Fibroblast of pulmonary artery (primary cell): ENCODE data around the gene HSP90AB1.

Source experiments
- DNase-seq: peaks from one replicate; pipeline ENCODE4 v3.0.0-alpha.2; 2010; ENCODE audit warnings: low read depth
- H3K4me3 ChIP-seq: replicated peaks from 2 replicates; pipeline ENCODE4 v1.5.1; 2011; ENCODE audit warnings: low read depth, mild to moderate bottlenecking, control low read depth, low read length, moderate library complexity
- TF ChIP-seq, protein P1 (sequence below): IDR thresholded peaks from 2 replicates; pipeline ENCODE4 v1.5.1; 2011; ENCODE audit warnings: mild to moderate bottlenecking, control low read depth, low read length, inconsistent platforms; ENCODE audit errors: missing control alignments

HSP90AB1 gene

DNA sequence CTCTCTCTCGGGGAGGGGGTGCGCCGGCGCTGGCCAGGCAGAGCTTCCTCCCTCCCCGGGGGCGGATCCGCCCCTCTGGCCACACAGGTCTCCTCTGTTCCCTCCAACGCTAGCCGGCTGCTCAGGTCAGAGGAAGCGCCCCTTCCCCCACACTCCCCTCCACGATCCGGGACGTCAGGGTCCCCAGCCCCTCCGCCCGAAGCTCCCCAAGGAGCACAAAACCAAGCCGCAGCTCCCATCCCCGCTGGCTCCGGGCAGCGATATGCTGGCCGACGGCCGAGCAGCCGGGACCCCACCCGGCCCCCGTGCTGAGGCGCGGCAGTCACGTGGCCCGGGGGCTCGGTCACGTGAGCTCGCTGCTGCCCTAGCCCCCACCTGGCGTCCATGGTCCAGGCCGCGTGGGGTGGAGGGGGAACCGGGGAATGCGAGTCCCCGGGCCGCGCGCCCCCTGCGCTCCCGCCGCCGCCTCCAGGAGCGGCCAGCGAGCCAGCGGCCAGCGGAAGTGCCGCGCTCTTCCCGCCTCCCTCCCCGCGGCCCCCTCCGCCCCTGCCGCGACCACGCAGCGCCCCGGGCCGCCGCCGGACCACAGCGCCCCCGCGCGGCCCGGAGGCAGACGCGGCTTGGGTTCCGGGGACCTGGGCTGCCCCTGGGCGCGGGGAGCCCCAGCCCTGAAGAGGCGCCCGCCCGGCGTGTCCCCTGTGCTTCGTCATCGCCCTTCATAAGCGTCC, 10.3 kb downstream of the HSP90AB1 start, which contains the start of gene SLC35B2:
Gene SLC35B2, minus strand, starts transcription at position 504 of the 728 bp plus-strand sequence. Its CDS starts 118 bp downstream, at position 386.
- TF ChIP-seq, protein P1, sequence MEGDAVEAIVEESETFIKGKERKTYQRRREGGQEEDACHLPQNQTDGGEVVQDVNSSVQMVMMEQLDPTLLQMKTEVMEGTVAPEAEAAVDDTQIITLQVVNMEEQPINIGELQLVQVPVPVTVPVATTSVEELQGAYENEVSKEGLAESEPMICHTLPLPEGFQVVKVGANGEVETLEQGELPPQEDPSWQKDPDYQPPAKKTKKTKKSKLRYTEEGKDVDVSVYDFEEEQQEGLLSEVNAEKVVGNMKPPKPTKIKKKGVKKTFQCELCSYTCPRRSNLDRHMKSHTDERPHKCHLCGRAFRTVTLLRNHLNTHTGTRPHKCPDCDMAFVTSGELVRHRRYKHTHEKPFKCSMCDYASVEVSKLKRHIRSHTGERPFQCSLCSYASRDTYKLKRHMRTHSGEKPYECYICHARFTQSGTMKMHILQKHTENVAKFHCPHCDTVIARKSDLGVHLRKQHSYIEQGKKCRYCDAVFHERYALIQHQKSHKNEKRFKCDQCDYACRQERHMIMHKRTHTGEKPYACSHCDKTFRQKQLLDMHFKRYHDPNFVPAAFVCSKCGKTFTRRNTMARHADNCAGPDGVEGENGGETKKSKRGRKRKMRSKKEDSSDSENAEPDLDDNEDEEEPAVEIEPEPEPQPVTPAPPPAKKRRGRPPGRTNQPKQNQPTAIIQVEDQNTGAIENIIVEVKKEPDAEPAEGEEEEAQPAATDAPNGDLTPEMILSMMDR: peak; percentile 15
- peak; percentile 73 for DNase-seq
- peak within 1 kb of the TSS; percentile 89 for H3K4me3 ChIP-seq

DNA sequence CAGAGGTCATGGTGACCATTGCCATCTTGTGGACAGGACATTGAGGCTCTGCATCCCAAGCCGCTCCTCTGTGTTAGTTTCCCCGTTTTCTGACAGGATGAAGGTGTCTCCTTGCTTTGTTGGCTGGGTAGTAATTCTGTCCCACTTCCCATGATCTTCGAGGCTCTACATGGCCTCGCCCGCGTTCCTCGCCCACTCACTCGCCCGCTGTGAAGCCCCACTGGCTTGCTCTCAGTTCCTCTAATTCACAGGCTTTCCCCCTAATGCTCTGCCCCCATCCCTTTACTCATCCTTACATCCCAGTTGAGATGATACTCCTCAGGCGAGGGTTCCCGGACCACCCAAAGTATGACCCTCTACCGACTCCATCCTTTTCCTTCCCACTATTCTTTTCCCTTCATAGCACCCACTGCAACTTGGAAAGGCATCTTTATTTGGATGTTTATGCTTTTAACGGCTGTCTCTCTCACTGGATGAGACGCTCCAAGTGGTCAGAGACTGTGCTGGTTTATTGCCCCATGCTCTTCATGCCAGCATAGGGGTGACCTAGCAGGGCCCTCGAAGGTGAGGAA, 10.9 kb downstream of the HSP90AB1 start:
- H3K4me3 ChIP-seq: peak overlapping the region; percentile 89
- DNase-seq: no peak
- TF ChIP-seq, protein P1: no peak

DNA sequence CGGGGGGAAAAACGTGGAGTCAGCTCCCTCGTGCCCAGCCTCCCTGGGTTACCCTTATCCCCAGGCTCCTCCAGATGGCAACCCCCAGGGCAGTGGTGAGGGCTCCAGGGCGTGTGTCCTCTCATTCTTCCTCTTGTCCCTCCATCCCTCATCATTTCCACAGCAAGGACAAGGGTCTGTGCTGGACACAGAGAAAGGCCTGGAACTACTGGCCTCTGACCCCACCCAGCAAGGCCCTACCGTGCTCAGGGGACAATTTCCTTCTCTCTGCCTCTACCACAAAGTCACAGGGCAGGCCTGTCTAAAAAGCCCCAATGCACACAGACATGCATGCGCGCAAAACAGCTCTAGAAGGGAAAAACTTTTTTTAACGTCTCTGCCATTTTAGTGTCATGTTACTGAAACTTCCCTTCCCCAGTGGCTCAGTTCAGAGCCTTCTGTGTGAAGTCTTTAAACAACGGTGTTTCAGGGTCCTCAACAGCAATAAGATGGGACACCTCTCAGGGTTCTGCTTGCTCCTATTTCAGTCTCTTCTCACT, 11.5 kb downstream of the HSP90AB1 start:
- TF ChIP-seq, protein P1: no peak
- no peak for DNase-seq
- H3K4me3 ChIP-seq: no peak overlapping the region

DNA sequence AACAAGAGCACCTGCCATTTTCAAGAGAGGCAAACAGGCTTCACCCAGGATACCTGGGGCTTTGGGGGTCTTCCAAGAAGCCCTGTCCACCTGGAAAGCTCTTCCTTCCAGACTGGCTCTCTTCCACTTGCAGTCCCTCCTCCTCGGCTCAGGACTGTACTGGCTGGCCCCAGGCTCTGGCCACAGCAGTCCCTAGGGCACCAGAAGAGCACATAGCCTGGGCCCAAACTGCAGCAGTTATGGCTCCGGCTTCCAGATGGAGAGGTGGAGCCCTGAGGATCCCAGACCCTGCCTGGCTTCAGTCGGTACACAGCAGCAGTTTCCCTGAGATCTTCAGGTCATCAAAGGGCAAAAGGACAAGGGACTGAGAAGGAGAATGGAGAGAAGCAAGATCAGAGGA, 12.0 kb downstream of the HSP90AB1 start:
- H3K4me3 ChIP-seq: no peak overlapping the region
- DNase-seq: no peak
- TF ChIP-seq, protein P1: no peak

DNA sequence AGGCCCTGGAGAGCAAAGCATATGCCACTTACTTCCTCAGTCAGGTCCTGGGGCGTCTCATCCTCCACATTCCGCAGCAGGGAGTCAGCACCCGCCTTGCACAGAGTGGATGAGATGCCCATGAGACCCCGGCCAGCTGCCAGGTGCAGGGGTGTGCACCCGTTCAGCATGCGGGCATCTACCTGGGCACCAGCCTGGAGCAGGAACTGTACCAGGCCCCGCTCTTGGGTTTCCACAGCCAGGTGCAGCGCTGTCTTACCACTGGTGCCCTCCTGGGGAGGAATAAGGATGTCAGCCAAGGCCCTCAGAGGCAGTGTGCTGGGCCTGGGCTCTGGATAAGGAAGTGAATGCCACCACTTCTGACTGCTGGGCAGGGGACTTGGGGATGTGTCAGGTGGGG, 13.1 kb downstream of the HSP90AB1 start:
- DNase-seq: no peak
- no peak overlapping the region for H3K4me3 ChIP-seq
- TF ChIP-seq, protein P1: no peak

DNA sequence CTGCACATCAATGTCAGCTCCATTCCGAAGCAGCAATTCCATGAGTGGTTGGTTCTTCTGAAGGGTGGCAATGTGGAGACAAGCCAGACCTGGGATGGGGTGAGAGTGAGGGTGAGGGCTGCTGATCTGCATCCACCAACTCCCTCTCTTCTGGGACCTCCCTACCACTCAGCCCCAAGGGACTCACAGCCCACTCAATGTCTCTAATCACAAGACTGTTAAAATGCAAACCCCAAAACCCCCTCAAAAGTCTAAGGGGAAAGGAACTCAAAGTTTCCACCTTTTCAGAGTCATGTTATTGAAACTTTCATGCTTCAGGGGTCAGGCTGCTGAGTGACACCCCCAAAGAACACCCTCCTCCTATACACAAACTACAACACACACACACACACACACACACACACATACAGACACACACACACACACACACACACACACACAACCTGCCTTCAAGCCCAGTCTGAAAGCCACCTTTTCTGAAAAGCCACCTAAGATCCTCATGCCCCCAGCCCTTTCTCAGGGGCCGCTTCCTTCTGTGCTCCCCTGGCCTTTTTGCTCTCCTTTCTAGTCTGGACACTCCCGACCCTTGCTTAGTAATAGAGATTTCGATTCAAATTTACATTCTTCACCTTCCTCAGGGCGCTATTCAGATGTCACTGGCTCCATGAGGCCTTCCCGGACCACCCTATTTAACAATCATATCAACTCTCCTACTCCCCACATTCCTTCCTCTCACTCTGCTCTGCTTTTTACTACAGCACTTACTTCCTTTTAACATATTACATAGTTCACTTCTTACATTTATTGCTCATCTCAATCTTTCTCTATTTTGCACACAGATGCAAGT, 13.8 kb downstream of the HSP90AB1 start:
- H3K4me3 ChIP-seq: no peak overlapping the region
- DNase-seq: no peak
- TF ChIP-seq, protein P1: no peak
